ENCODE data around the gene NHLH1.

NHLH1 gene

DNA sequence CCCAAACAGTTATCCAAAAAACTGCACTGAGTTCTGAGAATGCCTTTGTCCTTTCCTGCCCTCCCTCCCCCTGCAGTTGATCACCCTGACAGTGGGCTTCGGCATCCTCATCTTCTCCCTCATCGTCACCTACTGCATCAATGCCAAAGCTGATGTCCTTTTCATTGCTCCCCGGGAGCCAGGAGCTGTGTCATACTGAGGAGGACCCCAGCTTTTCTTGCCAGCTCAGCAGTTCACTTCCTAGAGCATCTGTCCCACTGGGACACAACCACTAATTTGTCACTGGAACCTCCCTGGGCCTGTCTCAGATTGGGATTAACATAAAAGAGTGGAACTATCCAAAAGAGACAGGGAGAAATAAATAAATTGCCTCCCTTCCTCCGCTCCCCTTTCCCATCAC, 8.8 kb upstream of the NHLH1 start:
- DNase-seq: no peak
- Histone ChIP-seq H3K9me3 (ENCODE audit: severe bottlenecking) (no peaks in the 10 kb centered on the region), H3K36me3 (peaks cover 79% of the 10 kb centered on the region), H3K4me3 (ENCODE audit: low read depth, low read length) (no peak overlapping the region), H3K27me3 (ENCODE audit: insufficient read depth, low read depth, severe bottlenecking) (no peaks in the 10 kb centered on the region), H3K27ac (no peak overlapping the region)
- TF ChIP-seq, protein P1, sequence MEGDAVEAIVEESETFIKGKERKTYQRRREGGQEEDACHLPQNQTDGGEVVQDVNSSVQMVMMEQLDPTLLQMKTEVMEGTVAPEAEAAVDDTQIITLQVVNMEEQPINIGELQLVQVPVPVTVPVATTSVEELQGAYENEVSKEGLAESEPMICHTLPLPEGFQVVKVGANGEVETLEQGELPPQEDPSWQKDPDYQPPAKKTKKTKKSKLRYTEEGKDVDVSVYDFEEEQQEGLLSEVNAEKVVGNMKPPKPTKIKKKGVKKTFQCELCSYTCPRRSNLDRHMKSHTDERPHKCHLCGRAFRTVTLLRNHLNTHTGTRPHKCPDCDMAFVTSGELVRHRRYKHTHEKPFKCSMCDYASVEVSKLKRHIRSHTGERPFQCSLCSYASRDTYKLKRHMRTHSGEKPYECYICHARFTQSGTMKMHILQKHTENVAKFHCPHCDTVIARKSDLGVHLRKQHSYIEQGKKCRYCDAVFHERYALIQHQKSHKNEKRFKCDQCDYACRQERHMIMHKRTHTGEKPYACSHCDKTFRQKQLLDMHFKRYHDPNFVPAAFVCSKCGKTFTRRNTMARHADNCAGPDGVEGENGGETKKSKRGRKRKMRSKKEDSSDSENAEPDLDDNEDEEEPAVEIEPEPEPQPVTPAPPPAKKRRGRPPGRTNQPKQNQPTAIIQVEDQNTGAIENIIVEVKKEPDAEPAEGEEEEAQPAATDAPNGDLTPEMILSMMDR (IDR thresholded peaks at IDR 0.05; ENCODE audit: low read depth, low read length): no peak

DNA sequence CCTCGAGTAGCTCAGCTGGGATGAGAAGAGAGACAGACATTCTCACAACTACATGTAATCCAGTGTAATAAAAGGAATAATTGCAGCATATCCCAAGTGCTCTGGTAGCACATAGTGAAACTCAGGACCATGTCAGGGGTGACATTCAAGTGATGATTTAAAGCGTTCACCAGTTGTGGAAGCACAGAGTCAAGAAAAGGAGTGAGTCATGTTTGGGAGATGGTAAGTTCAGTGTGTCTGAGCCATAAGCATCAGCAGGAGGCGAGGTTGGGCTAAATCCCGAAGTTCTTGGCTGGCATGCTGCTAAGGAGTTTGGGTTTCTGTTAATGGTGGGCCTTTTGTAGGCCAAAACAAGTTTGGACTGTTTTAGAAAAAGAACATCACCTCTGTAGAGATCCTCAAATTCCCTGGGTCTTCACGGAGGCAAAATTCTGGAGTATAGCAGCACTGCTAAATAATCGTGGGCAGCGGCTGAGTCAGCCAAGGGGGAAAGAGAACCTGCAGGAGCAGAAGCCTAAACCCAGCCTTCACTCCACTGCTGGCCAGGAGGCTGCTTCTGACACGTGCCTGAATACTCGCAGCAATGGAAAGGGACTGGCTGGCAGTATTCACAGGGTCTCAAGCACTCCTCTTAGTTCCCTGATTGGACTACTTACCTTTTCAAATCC, 7.2 kb upstream of the NHLH1 start:
- TF ChIP-seq, protein P1 (IDR thresholded peaks at IDR 0.05; ENCODE audit: low read depth, low read length): peak; percentile 30
- Histone ChIP-seq H3K9me3 (ENCODE audit: severe bottlenecking) (no peaks in the 10 kb centered on the region), H3K27me3 (ENCODE audit: insufficient read depth, low read depth, severe bottlenecking) (no peaks in the 10 kb centered on the region), H3K36me3 (peaks cover 63% of the 10 kb centered on the region), H3K27ac (peak overlapping the region; percentile 99), H3K4me3 (ENCODE audit: low read depth, low read length) (no peak overlapping the region)
- no peak for DNase-seq

DNA sequence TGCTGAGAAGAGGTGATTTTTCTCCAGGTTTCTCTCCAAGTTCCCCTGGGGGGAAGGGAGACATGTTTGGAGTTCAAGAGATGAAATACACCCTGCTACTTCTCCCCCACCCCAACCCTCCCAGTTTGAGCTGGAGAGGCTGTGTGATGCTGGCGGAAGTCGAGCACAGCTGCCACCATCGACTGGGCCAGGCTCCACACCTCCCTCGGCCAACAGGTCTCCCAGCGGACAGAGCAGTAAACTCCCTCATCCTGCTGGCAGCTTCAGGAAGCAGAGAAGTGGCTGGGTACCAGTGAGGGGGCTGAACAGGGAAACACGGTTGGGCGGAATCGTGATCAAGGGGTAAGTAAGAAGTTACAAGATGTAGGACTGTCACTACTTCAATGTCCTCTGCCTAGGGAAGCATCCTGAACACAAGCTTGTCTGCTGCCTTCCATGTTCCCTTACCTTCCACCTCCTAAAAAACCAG, 6.6 kb upstream of the NHLH1 start:
- DNase-seq: no peak
- Histone ChIP-seq H3K27me3 (ENCODE audit: insufficient read depth, low read depth, severe bottlenecking) (no peaks in the 10 kb centered on the region), H3K9me3 (ENCODE audit: severe bottlenecking) (no peaks in the 10 kb centered on the region), H3K4me3 (ENCODE audit: low read depth, low read length) (no peak overlapping the region), H3K27ac (peak overlapping the region; percentile 99), H3K36me3 (peaks cover 57% of the 10 kb centered on the region)
- TF ChIP-seq, protein P1 (IDR thresholded peaks at IDR 0.05; ENCODE audit: low read depth, low read length): no peak

DNA sequence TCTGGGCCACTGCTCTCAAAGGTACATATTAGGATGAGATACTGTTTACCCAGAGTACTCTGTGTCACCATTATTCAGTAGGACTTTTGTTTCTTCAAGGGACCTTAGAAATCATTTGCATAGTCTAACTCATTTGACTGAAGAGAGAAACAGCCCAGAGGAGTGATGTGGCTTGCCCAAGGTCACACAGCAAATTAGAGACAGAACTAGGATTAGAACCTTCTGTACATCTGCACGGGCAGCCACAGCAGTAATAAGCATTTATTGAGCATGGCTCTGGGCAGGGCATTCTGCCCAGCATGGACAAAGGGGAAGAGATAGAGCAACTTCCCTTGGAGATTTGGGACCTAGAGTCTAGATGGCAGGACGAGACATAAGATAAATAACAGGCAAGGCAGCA, 5.7 kb upstream of the NHLH1 start:
- TF ChIP-seq, protein P1 (IDR thresholded peaks at IDR 0.05; ENCODE audit: low read depth, low read length): no peak
- DNase-seq: no peak
- no peaks in the 10 kb centered on the region for H3K27me3 ChIP-seq (ENCODE audit: insufficient read depth, low read depth, severe bottlenecking)
- H3K36me3 ChIP-seq: peaks cover 48% of the 10 kb centered on the region
- peak overlapping the region; percentile 99 for H3K27ac ChIP-seq
- no peaks in the 10 kb centered on the region for H3K9me3 ChIP-seq (ENCODE audit: severe bottlenecking)
- H3K4me3 ChIP-seq (ENCODE audit: low read depth, low read length): no peak overlapping the region

DNA sequence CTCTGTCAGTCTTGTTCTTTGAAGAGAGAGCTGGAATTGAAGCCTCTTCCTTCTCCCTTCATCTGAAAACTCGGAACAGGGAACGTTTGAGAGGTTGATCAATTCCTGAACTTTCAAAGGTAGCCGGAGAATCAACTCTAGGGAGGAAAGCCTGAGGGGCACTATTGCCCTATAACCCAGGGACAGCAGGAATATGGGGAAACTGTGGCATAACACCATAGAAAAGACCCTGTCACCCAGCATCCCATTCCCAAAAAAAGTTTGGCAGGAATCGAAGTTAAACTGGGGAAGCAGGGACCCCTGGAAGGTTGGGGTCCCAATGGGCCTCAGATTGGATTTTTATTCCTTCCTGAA, 5.1 kb upstream of the NHLH1 start:
- H3K27me3 ChIP-seq (ENCODE audit: insufficient read depth, low read depth, severe bottlenecking): no peaks in the 10 kb centered on the region
- H3K27ac ChIP-seq: peak overlapping the region; percentile 99
- DNase-seq: no peak

More for the DNA sequence above, 5.1 kb upstream of the NHLH1 start:
- Histone ChIP-seq H3K4me3 (ENCODE audit: low read depth, low read length) (peak overlapping the region; percentile 26), H3K36me3 (peaks cover 42% of the 10 kb centered on the region), H3K9me3 (ENCODE audit: severe bottlenecking) (no peaks in the 10 kb centered on the region)
- TF ChIP-seq, protein P1 (IDR thresholded peaks at IDR 0.05; ENCODE audit: low read depth, low read length): no peak
